ENCODE results near the gene SLC41A3. TPM values are rescaled to one million over a fixed set of nuclear protein-coding genes. Genes with fewer than 3 reads are reported as not detected.

The SLC41A3 gene
- total RNA-seq, 1 experiment from 2014 or later: 35.5 TPM

DNA sequence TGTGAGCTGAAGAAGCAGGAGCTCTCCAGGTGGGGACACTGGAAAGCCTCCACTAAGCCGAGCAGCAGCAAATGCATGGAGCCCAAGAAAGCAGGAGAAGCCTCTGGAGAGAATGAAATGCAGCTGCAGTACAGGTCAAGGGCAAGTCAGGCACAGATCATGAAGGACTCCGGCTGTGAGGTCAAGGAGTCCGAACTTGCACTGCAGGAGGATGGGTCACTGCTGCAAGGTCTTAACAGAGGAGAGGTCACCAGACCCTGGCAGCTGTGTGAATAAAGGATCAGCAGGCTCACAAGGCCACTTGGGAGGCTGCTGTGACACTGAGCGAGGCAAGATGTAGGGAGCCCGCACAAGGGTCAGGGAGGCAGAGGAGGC is 24.7 kb upstream of the SLC41A3 start:
- no peaks in the 10 kb centered on the region for H3K9me3 ChIP-seq (ENCODE audit: control insufficient read depth, low read depth, low read length)
- H3K18ac ChIP-seq (ENCODE audit: insufficient read length, low read depth, low read length): no peak overlapping the region
- Mint-ChIP-seq H3K27ac (no peak overlapping the region), H3K9me3 (no peaks in the 10 kb centered on the region; a peak in 1 of 5 replicates), H3K4me3 (no peak overlapping the region), H3K36me3 (ENCODE audit: insufficient read depth in 1 of 3, low read depth in 3 of 3) (no peaks in the 10 kb centered on the region), H3K27me3 (ENCODE audit: low read depth) (no peaks in the 10 kb centered on the region; the same call in 1 of the 2 replicates), H3K4me1 (no peaks in the 10 kb centered on the region)
- no CpG with 5 or more reads among the region's 5 CpGs for WGBS (ENCODE audit: extremely low coverage, insufficient read length, low lambda C conversion rate)
- H2BK12ac ChIP-seq (ENCODE audit: insufficient read length, low read depth, low read length): no peak overlapping the region
- no peak overlapping the region for H2BK120ac ChIP-seq (ENCODE audit: low read depth, low read length, poor library complexity, severe bottlenecking)
- no peak overlapping the region for H2AK5ac ChIP-seq (ENCODE audit: insufficient read length, low read length)
- no peaks in the 10 kb centered on the region for H3K4me1 ChIP-seq (ENCODE audit: insufficient read depth, low read length)
- no peak overlapping the region for H2AFZ ChIP-seq (ENCODE audit: low read length)
- no peaks in the 10 kb centered on the region for H3K79me1 ChIP-seq (ENCODE audit: insufficient read depth, low read depth, low read length, poor library complexity, severe bottlenecking)
- no peaks in the 10 kb centered on the region for H3K27me3 ChIP-seq (ENCODE audit: insufficient read depth, low read length)
- no peak for DNase-seq
- no peak overlapping the region for H3K23ac ChIP-seq (ENCODE audit: insufficient read length, low read depth, low read length)
- no peak overlapping the region for H3K4me2 ChIP-seq (ENCODE audit: insufficient read depth, insufficient read length, low read length)
- H3K9ac ChIP-seq (ENCODE audit: extremely low read depth, insufficient read length, low read length): no peak overlapping the region
- no peak overlapping the region for H3K27ac ChIP-seq (ENCODE audit: insufficient read length, low read depth, low read length)
- H3K56ac ChIP-seq (ENCODE audit: insufficient read length, low read depth, low read length): no peak overlapping the region
- no peak overlapping the region for H4K5ac ChIP-seq (ENCODE audit: insufficient read length, low read depth, low read length)
- no peak for TF ChIP-seq CTCF (conservative IDR thresholded peaks at IDR 0.05)
- no peaks in the 10 kb centered on the region for H3K79me2 ChIP-seq (ENCODE audit: insufficient read depth, low read length)
- no peak overlapping the region for H2BK20ac ChIP-seq (ENCODE audit: low read depth, low read length, poor library complexity, severe bottlenecking)
- H4K91ac ChIP-seq (ENCODE audit: insufficient read length, low read depth, low read length): no peak overlapping the region
- no peak overlapping the region for H2BK5ac ChIP-seq (ENCODE audit: insufficient read length, low read length)
- H3K4ac ChIP-seq (ENCODE audit: low read depth, low read length): no peak overlapping the region
- no peak overlapping the region for H4K8ac ChIP-seq (replicated peaks; ENCODE audit: insufficient read length, low read depth, low read length)
- H3T11ph ChIP-seq (ENCODE audit: low read length): no peak overlapping the region
- H3K23me2 ChIP-seq (ENCODE audit: insufficient read length, low read depth, low read length, poor library complexity, severe bottlenecking): no peaks in the 10 kb centered on the region
- H2BK15ac ChIP-seq (ENCODE audit: low read depth, low read length): no peak overlapping the region
- H4K20me1 ChIP-seq (ENCODE audit: control insufficient read depth, insufficient read depth, insufficient read length): no peaks in the 10 kb centered on the region
- no peak overlapping the region for H3K14ac ChIP-seq (ENCODE audit: insufficient read depth, low read length)
